ENCODE results near the gene MBNL1.
A peak's percentile ranks its signal among the peaks of the same experiment; 100 is the strongest.

MBNL1 gene

GRCh38 chr3:152268555-152269055, at the start of gene MBNL1:
MBNL1 (plus strand) TSS chr3:152268929; CDS start chr3:152300194, 31,265 bp downstream.
- peak; percentile 58 for DNase-seq (ENCODE audit: extremely low spot score)
- TF ChIP-seq NFRKB (IDR thresholded peaks at IDR 0.05), result no peak
- TF ChIP-seq FOXK2 (IDR thresholded peaks at IDR 0.05), result no peak
- peak; percentile 98 for TF ChIP-seq L3MBTL2 (conservative IDR thresholded peaks at IDR 0.05)
- no peak for TF ChIP-seq SUZ12 (IDR thresholded peaks at IDR 0.05)
- TF ChIP-seq TARDBP (IDR thresholded peaks at IDR 0.05), result no peak
- no peak for TF ChIP-seq BHLHE40 (IDR thresholded peaks at IDR 0.05; ENCODE audit: borderline replicate concordance)
- TF ChIP-seq CTBP1 (IDR thresholded peaks at IDR 0.05; ENCODE audit: borderline replicate concordance), result no peak
- CTCF ChIA-PET, result no interaction called here
- POLR2A ChIA-PET, result interaction anchor here (0.6 to 2.2 kb wide), 11 partner anchors 10 to 113 kb away, joined by 3 to 8 read pairs (median 3); no protein-coding TSS in a partner anchor

- CTCF ChIA-PET, result no interaction called here
- POLR2A ChIA-PET, result no interaction called here
Measured at GRCh38 chr3:152219216-152219615, 49.5 kb upstream of the MBNL1 start.

DNA sequence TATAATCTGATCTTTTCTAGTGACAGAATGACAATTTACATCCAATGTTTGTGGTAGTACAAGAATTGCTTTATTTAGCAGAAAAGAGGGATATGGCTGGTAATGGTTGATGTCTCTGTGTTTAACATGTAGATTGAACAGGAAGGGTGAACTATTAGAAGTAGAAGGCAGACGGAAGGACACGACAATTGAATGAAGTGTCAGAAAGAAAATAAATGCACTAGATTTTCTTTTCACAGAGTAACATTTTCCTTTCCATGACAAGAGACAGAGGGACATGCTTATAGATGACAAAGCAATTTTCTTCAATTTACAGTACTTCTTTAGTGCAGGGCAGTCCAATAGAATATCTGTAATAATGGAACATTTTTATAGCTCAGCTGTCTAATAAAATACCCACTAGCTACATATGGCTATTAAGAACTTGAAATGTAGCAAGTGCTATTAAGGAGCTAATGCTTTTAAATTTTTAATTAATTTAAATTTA, 48.9 kb upstream of the MBNL1 start:
- CTCF ChIA-PET, result no interaction called here
- TF ChIP-seq SP1 (IDR thresholded peaks at IDR 0.05), result no peak
- no peak for TF ChIP-seq CTBP1 (IDR thresholded peaks at IDR 0.05; ENCODE audit: borderline replicate concordance)
- POLR2A ChIA-PET, result no interaction called here
- no peak for DNase-seq (ENCODE audit: extremely low spot score)

More at GRCh38 chr3:152219216-152219615, 49.5 kb upstream of the MBNL1 start:
- TF ChIP-seq SP1 (IDR thresholded peaks at IDR 0.05), result no peak
- no peak for TF ChIP-seq L3MBTL2 (conservative IDR thresholded peaks at IDR 0.05)
- TF ChIP-seq ZNF384 (IDR thresholded peaks at IDR 0.05), result no peak
- no peak for TF ChIP-seq ELF4 (IDR thresholded peaks at IDR 0.05)
- TF ChIP-seq LEF1 (IDR thresholded peaks at IDR 0.05; ENCODE audit: borderline replicate concordance), result no peak
- no peak for TF ChIP-seq CTBP1 (IDR thresholded peaks at IDR 0.05; ENCODE audit: borderline replicate concordance)
- TF ChIP-seq FOXA1 (IDR thresholded peaks at IDR 0.05), result no peak
- TF ChIP-seq ARNT (IDR thresholded peaks at IDR 0.05), result no peak
- TF ChIP-seq FOXK2 (IDR thresholded peaks at IDR 0.05), result no peak
- no peak for TF ChIP-seq BHLHE40 (IDR thresholded peaks at IDR 0.05; ENCODE audit: borderline replicate concordance)
- no peak for TF ChIP-seq FOXM1 (IDR thresholded peaks at IDR 0.05; ENCODE audit: borderline replicate concordance)
- TF ChIP-seq, protein P1, sequence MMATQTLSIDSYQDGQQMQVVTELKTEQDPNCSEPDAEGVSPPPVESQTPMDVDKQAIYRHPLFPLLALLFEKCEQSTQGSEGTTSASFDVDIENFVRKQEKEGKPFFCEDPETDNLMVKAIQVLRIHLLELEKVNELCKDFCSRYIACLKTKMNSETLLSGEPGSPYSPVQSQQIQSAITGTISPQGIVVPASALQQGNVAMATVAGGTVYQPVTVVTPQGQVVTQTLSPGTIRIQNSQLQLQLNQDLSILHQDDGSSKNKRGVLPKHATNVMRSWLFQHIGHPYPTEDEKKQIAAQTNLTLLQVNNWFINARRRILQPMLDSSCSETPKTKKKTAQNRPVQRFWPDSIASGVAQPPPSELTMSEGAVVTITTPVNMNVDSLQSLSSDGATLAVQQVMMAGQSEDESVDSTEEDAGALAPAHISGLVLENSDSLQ (IDR thresholded peaks at IDR 0.05), result no peak
- no peak for DNase-seq (ENCODE audit: extremely low spot score)

- no peak for DNase-seq (ENCODE audit: extremely low spot score)
- CTCF ChIA-PET, result no interaction called here
- TF ChIP-seq CTBP1 (IDR thresholded peaks at IDR 0.05; ENCODE audit: borderline replicate concordance), result no peak
- no peak for TF ChIP-seq FOXM1 (IDR thresholded peaks at IDR 0.05; ENCODE audit: borderline replicate concordance)
- TF ChIP-seq FOXA1 (IDR thresholded peaks at IDR 0.05), result no peak
- no peak for TF ChIP-seq SP1 (IDR thresholded peaks at IDR 0.05)
- no peak for TF ChIP-seq SUZ12 (IDR thresholded peaks at IDR 0.05)
- TF ChIP-seq NFRKB (IDR thresholded peaks at IDR 0.05), result no peak
- TF ChIP-seq ARNT (IDR thresholded peaks at IDR 0.05), result no peak
- no peak for TF ChIP-seq LEF1 (IDR thresholded peaks at IDR 0.05; ENCODE audit: borderline replicate concordance)
- no peak for TF ChIP-seq L3MBTL2 (conservative IDR thresholded peaks at IDR 0.05)
- no peak for TF ChIP-seq TARDBP (IDR thresholded peaks at IDR 0.05)
- TF ChIP-seq ELF4 (IDR thresholded peaks at IDR 0.05), result no peak
- TF ChIP-seq HDGF (IDR thresholded peaks at IDR 0.05; ENCODE audit: borderline replicate concordance), result no peak
- TF ChIP-seq BHLHE40 (IDR thresholded peaks at IDR 0.05; ENCODE audit: borderline replicate concordance), result no peak
- no peak for TF ChIP-seq FOXK2 (IDR thresholded peaks at IDR 0.05)
- POLR2A ChIA-PET, result no interaction called here
Measured at GRCh38 chr3:152222327-152222726, 46.4 kb upstream of the MBNL1 start.

DNA sequence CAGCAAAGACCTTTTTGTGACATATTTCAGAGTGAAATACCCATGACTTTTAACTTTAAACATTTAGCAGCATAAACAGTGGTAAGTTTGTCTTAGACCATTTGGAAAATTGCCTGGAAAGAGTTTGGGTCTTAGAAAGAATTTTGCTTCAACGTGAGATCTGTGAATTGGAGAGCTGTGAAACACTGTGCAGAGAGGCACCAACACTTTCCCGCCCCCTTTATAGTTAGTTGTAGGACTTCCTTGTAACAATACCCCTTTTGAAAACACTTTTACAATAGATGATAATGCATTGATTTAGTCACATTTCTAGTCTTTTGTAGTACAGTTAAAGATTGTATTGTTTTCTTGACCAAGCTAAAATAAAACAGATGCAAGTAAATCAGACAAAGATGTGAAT, 43.5 kb upstream of the MBNL1 start:
- POLR2A ChIA-PET, result no interaction called here
- TF ChIP-seq, protein P1 (IDR thresholded peaks at IDR 0.05), result no peak
- TF ChIP-seq FOXM1 (IDR thresholded peaks at IDR 0.05; ENCODE audit: borderline replicate concordance) (no peak), FOXK2 (IDR thresholded peaks at IDR 0.05) (no peak), BHLHE40 (IDR thresholded peaks at IDR 0.05; ENCODE audit: borderline replicate concordance) (no peak), TARDBP (IDR thresholded peaks at IDR 0.05) (no peak), HDGF (IDR thresholded peaks at IDR 0.05; ENCODE audit: borderline replicate concordance) (no peak), SP1 (IDR thresholded peaks at IDR 0.05) (no peak), ARNT (IDR thresholded peaks at IDR 0.05) (no peak), FOXA1 (IDR thresholded peaks at IDR 0.05) (no peak), NFRKB (IDR thresholded peaks at IDR 0.05) (no peak), ELF4 (IDR thresholded peaks at IDR 0.05) (no peak), CTBP1 (IDR thresholded peaks at IDR 0.05; ENCODE audit: borderline replicate concordance) (no peak), SUZ12 (IDR thresholded peaks at IDR 0.05) (no peak), LEF1 (IDR thresholded peaks at IDR 0.05; ENCODE audit: borderline replicate concordance) (no peak)
- CTCF ChIA-PET, result interaction anchor here (0.6 kb wide), 1 partner anchor 153 kb away, joined by 3 read pairs; no protein-coding TSS in a partner anchor

GRCh38 chr3:152226176-152226575, 42.6 kb upstream of the MBNL1 start:
- ChIA-PET CTCF (no interaction called here), POLR2A (no interaction called here)
- TF ChIP-seq CTBP1 (IDR thresholded peaks at IDR 0.05; ENCODE audit: borderline replicate concordance), result no peak
- no peak for TF ChIP-seq TARDBP (IDR thresholded peaks at IDR 0.05)
- no peak for DNase-seq (ENCODE audit: extremely low spot score)

More for the DNA sequence above, 43.5 kb upstream of the MBNL1 start:
- DNase-seq (ENCODE audit: extremely low spot score), result no peak

GRCh38 chr3:152227027-152227426, 41.7 kb upstream of the MBNL1 start:
- CTCF ChIA-PET, result no interaction called here
- TF ChIP-seq BHLHE40 (IDR thresholded peaks at IDR 0.05; ENCODE audit: borderline replicate concordance) (no peak), HDGF (IDR thresholded peaks at IDR 0.05; ENCODE audit: borderline replicate concordance) (no peak), L3MBTL2 (conservative IDR thresholded peaks at IDR 0.05) (no peak), NFRKB (IDR thresholded peaks at IDR 0.05) (no peak), TARDBP (IDR thresholded peaks at IDR 0.05) (no peak), ZNF384 (IDR thresholded peaks at IDR 0.05) (no peak), LEF1 (IDR thresholded peaks at IDR 0.05; ENCODE audit: borderline replicate concordance) (no peak), SUZ12 (IDR thresholded peaks at IDR 0.05) (no peak), ARNT (IDR thresholded peaks at IDR 0.05) (no peak), FOXK2 (IDR thresholded peaks at IDR 0.05) (no peak), FOXM1 (IDR thresholded peaks at IDR 0.05; ENCODE audit: borderline replicate concordance) (no peak), FOXA1 (IDR thresholded peaks at IDR 0.05) (no peak), ELF4 (IDR thresholded peaks at IDR 0.05) (no peak), CTBP1 (IDR thresholded peaks at IDR 0.05; ENCODE audit: borderline replicate concordance) (no peak), SP1 (IDR thresholded peaks at IDR 0.05) (no peak)
- TF ChIP-seq, protein P1 (IDR thresholded peaks at IDR 0.05), result no peak
- DNase-seq (ENCODE audit: extremely low spot score), result no peak
- POLR2A ChIA-PET, result no interaction called here

All from HEK293T (cell line).